GM12878 (cell line): ENCODE data around the gene NPLOC4. TPM values are rescaled to one million over a fixed set of nuclear protein-coding genes. Genes with fewer than 3 reads are reported as not detected.

Experiments used
- ATAC-seq: fragments of 200-7000 bp; cut with Tn5 transposase; 3 replicates; pipeline ENCODE4 v1.9.1; 2020; ENCODE audit warnings: mild to moderate bottlenecking, moderate library complexity
- BruUV-seq: library from RNA; stranded (reverse); fragments of 400-500 nt; replicated peaks from 2 replicates; lab custom pipeline; 2021; lab: Mats Ljungman, UMichigan
- CTCF ChIA-PET: fragments of 300-600 bp; sonication (Branson Sonifier 250); formaldehyde crosslinking; extraction: SDS; loops from one replicate; lab custom pipeline; 2021; ENCODE audit warnings: inconsistent platforms; lab: Yijun Ruan, JAX
- POLR2A ChIA-PET: fragments of 350-600 bp; formaldehyde crosslinking; extraction: SDS; loops from one replicate; lab custom pipeline; 2021; ENCODE audit warnings: inconsistent platforms; lab: Charles Lee
- RAD21 ChIA-PET: fragments of 300-600 bp; sonication (Branson Sonifier 250); formaldehyde crosslinking; loops from one replicate; lab custom pipeline; 2023; ENCODE audit warnings: antibody characterized with exemption; ENCODE audit not compliant: unreplicated experiment; lab: Charles Lee
- SMC1A ChIA-PET: fragments of 300-600 bp; sonication (Branson Sonifier 250); formaldehyde crosslinking; loops from one replicate; lab custom pipeline; 2023; ENCODE audit not compliant: unreplicated experiment, uncharacterized antibody; lab: Charles Lee
- DNase-seq: peaks from one replicate; pipeline ENCODE4 v3.0.0-alpha.2; 2011; ENCODE audit warnings: low read depth, low spot score
- FAIRE-seq: peaks from 3 replicates; lab custom pipeline; 2011; peaks lifted over from hg19 to GRCh38; lab: Jason Lieb, UNC
- H2AFZ ChIP-seq: 2 replicates; pipeline ENCODE4 v1.6.0; 2011; ENCODE audit warnings: low read depth, low read length, control low read depth; ENCODE audit not compliant: control insufficient read depth
- H3K27ac ChIP-seq: 2 replicates; pipeline ENCODE4 v1.5.1; 2011; ENCODE audit warnings: control low read depth; ENCODE audit not compliant: control insufficient read depth, insufficient read depth
- H3K27me3 ChIP-seq, 2 experiments: replicated peaks in 1 of 2; 2 replicates each; pipeline versions ENCODE4 v1.6.0 to v1.6.1; 2011; ENCODE audit warnings: low read length in 1 of 2; ENCODE audit not compliant: control insufficient read depth in 2 of 2, insufficient read depth in 2 of 2
- H3K36me3 ChIP-seq, 2 experiments: 2 replicates each; pipeline ENCODE4 v1.5.1; 2011; ENCODE audit warnings: low read length in 1 of 2; ENCODE audit not compliant: control insufficient read depth in 2 of 2, insufficient read depth in 2 of 2
- H3K4me1 ChIP-seq: 2 replicates; pipeline ENCODE4 v1.6.1; 2011; ENCODE audit warnings: mild to moderate bottlenecking, low read length, moderate library complexity, mixed read lengths; ENCODE audit not compliant: control insufficient read depth, insufficient read depth
- H3K4me2 ChIP-seq: 2 replicates; pipeline ENCODE4 v1.6.0; 2011; ENCODE audit warnings: control low read depth; ENCODE audit not compliant: control insufficient read depth, insufficient read depth
- H3K4me3 ChIP-seq: fragments of 200-600 bp; sonication (generic); 2 replicates; pipeline ENCODE4 v1.5.1; 2016
- H3K79me2 ChIP-seq: 2 replicates; pipeline ENCODE4 v1.6.0; 2011; ENCODE audit warnings: low read length; ENCODE audit not compliant: control insufficient read depth, insufficient read depth
- H3K9ac ChIP-seq: 2 replicates; pipeline ENCODE4 v1.8.0; 2011; ENCODE audit warnings: low read length, control low read depth, mixed read lengths; ENCODE audit not compliant: control insufficient read depth, insufficient read depth
- H3K9me3 ChIP-seq: replicated peaks from 3 replicates; pipeline ENCODE4 v1.5.1; 2011; ENCODE audit warnings: mild to moderate bottlenecking, low read length; ENCODE audit not compliant: control insufficient read depth, insufficient read depth
- H4K20me1 ChIP-seq: 2 replicates; pipeline ENCODE4 v1.6.0; 2011; ENCODE audit not compliant: control insufficient read depth, insufficient read depth
- CREM ChIP-seq: IDR thresholded peaks from 2 replicates; pipeline ENCODE4 v1.6.1; 2014; ENCODE audit warnings: antibody characterized with exemption, low read depth
- EZH2 ChIP-seq: IDR thresholded peaks from 2 replicates; pipeline ENCODE4 v1.6.1; 2012; ENCODE audit warnings: low read depth, mild to moderate bottlenecking, control low read depth, inconsistent platforms, low read length, borderline replicate concordance; ENCODE audit not compliant: control insufficient read depth
- GATAD2B ChIP-seq: fragments of 450-650 bp; conservative IDR thresholded peaks from 2 replicates; pipeline ENCODE4 v1.6.1; 2017; ENCODE audit warnings: low read depth, mild to moderate bottlenecking, moderate library complexity
- HDAC6 ChIP-seq: fragments of 200-600 bp; sonication (generic); IDR thresholded peaks from one replicate; pipeline ENCODE4 v1.8.0; 2017; ENCODE audit warnings: antibody characterized with exemption; ENCODE audit not compliant: unreplicated experiment
- HDGF ChIP-seq: fragments of 450-650 bp; IDR thresholded peaks from 2 replicates; pipeline ENCODE4 v1.6.1; 2016; ENCODE audit warnings: antibody characterized with exemption
- IRF5 ChIP-seq: fragments of 450-650 bp; IDR thresholded peaks from 2 replicates; pipeline ENCODE4 v1.6.1; 2017; ENCODE audit warnings: borderline replicate concordance
- RCOR1 ChIP-seq: conservative IDR thresholded peaks from 2 replicates; pipeline ENCODE4 v1.6.1; 2012; ENCODE audit warnings: low read depth, low read length, improper control_type of control experiment
- SP1 ChIP-seq: IDR thresholded peaks from one replicate; pipeline ENCODE4 v1.6.1; 2011; ENCODE audit warnings: low read depth, low read length
- STAT1 ChIP-seq: fragments of 450-650 bp; conservative IDR thresholded peaks from 2 replicates; pipeline ENCODE4 v1.6.1; 2014; ENCODE audit warnings: antibody characterized with exemption, mild to moderate bottlenecking
- TCF12 ChIP-seq: IDR thresholded peaks from 2 replicates; pipeline ENCODE4 v1.6.1; 2011; ENCODE audit warnings: low read depth, mild to moderate bottlenecking, low read length
- ZBTB33 ChIP-seq: fragments of 450-650 bp; IDR thresholded peaks from 2 replicates; pipeline ENCODE4 v1.6.1; 2017; ENCODE audit warnings: mild to moderate bottlenecking
- ZNF217 ChIP-seq: fragments of 450-650 bp; IDR thresholded peaks from 2 replicates; pipeline ENCODE4 v1.6.1; 2017; ENCODE audit warnings: antibody characterized with exemption, mild to moderate bottlenecking
- WGBS: methylation state at CpG from one replicate; pipeline ENCODE4 v1.1.6; 2016; ENCODE audit warnings: low lambda C conversion rate; ENCODE audit not compliant: insufficient replicate concordance, insufficient coverage; ENCODE audit errors: missing lambda C conversion rate; 5-methylcytosine and 5-hydroxymethylcytosine counted together
- in situ Hi-C: fragments of 300-500 bp; cut with MboI; formaldehyde crosslinking; loops from 9 replicates; pipeline ENCODE4 v1.14.3; 2018; ENCODE audit warnings: mixed read lengths
- intact Hi-C: fragments of 100-400 bp; cut with micrococcal nuclease; formaldehyde crosslinking; loops from one replicate; pipeline ENCODE4 v1.14.2; 2022; ENCODE audit not compliant: unreplicated experiment
- polyA plus RNA-seq, 11 experiments: library from polyadenylated mRNA; depleted of rRNA in 4 of 11; unstranded in 6 of 11; stranded (reverse) in 5 of 11; fragments of >200 nt; fragmentation: Nextera tagmentation in 4 of 11; fragmentation: Illumina TruSeq in 1 of 11; extraction: Ambion mirVana in 4 of 11; extraction: Trizol in 1 of 11; gene quantifications; 1 replicate in 1 of 11; 2 replicates in 10 of 11; pipeline versions ENCODE4 v1.2.1 to v1.2.3, GENCODE V29; 2011 to 2016; ENCODE audit warnings: inconsistent platforms in 2 of 11, missing spikeins in 2 of 11, low read depth in 1 of 11
- total RNA-seq, 4 experiments: library from RNA; depleted of rRNA in 3 of 4; stranded (reverse); fragments of >200 nt in 3 of 4; fragmentation: Illumina TruSeq in 1 of 4; extraction: Trizol in 1 of 4; gene quantifications; 2 replicates each; pipeline versions ENCODE4 v1.2.1 to v1.2.3, GENCODE V29; 2013 to 2021

The NPLOC4 gene
- total and polyA plus RNA-seq, 10 of the 15 experiments (the other 5 are each of a cell fraction or from before 2014, with no cell fraction given): 1.5 to 83.7 (median 45.8) TPM

GRCh38 chr17:81656118-81656743 lies 19.3 kb upstream of the NPLOC4 start, which contains the start of gene PDE6G:
TSS of gene PDE6G (minus strand) at chr17:81656542. CDS start at chr17:81653305, 3,237 bp downstream.
- H2AFZ ChIP-seq: no peak within 1 kb of the TSS
- H4K20me1 ChIP-seq: no peaks in the 10 kb centered on the region
- ChIA-PET CTCF (no interaction called here), RAD21 (interaction anchor here (1.0 kb wide), 1 partner anchor 104 kb away, joined by 3 read pairs; the partner anchor contains the start of gene FAAP100), POLR2A (interaction anchor here (1.1 to 1.8 kb wide), 2 partner anchors 9 to 27 kb away, joined by 3 to 5 read pairs; partner anchors contain the start of genes ARL16 and HGS), SMC1A (interaction anchor here (0.8 kb wide), 1 partner anchor 89 kb away, joined by 5 read pairs; no protein-coding TSS in a partner anchor)
- BruUV-seq: no TSS peak
- no peak for FAIRE-seq
- H3K4me2 ChIP-seq: no peak within 1 kb of the TSS
- no peak for TF ChIP-seq STAT1
- TF ChIP-seq HDAC6: no peak
- TF ChIP-seq HDGF: no peak
- TF ChIP-seq IRF5: no peak
- TF ChIP-seq SP1: no peak
- TF ChIP-seq CREM: no peak
- no peak for TF ChIP-seq RCOR1
- TF ChIP-seq ZBTB33: no peak
- TF ChIP-seq TCF12: no peak
- TF ChIP-seq GATAD2B: no peak
- no peak for TF ChIP-seq ZNF217
- no peak for TF ChIP-seq EZH2
- H3K4me3 ChIP-seq: no peak within 1 kb of the TSS
- no peaks in the 10 kb centered on the region for H3K9me3 ChIP-seq
- intact Hi-C loops: no loop called here
- WGBS: 67% methylated on average over 15 of the region's 15 CpGs
- ATAC-seq: no peak
- in situ Hi-C loops: no loop called here
- H3K9ac ChIP-seq: no peak within 1 kb of the TSS
- no peaks in the 10 kb centered on the region for H3K79me2 ChIP-seq
- no peaks in the 10 kb centered on the region for H3K36me3 ChIP-seq
- H3K27me3 ChIP-seq: no peaks in the 10 kb centered on the region
- no peak within 1 kb of the TSS for H3K27ac ChIP-seq
- peaks cover 8% of the 10 kb centered on the region; the same call in 1 of the 2 replicates for H3K4me1 ChIP-seq
- no peak for DNase-seq
